HepG2 (cell line): ENCODE data around the gene AMOTL1. TPM values are rescaled to one million over a fixed set of nuclear protein-coding genes. Genes with fewer than 3 reads are reported as not detected.

Experiments
- ATAC-seq: fragments of 200-7000 bp; cut with Tn5 transposase; 3 replicates; pipeline ENCODE4 v1.9.1; 2020; ENCODE audit warnings: mild to moderate bottlenecking, moderate library complexity
- BruUV-seq: library from RNA; stranded (reverse); fragments of 400-500 nt; replicated peaks from 2 replicates; lab custom pipeline; 2021; lab: Mats Ljungman, UMichigan
- CTCF ChIA-PET: fragments of 300-600 bp; formaldehyde crosslinking; extraction: SDS; loops from one replicate; lab custom pipeline; 2021; ENCODE audit warnings: low total read pairs, inconsistent platforms, low intra/inter-chr PET ratio; lab: Yijun Ruan, JAX
- POLR2A ChIA-PET: fragments of 350-600 bp; sonication (Branson Sonifier 250); formaldehyde crosslinking; loops from one replicate; lab custom pipeline; 2020; ENCODE audit warnings: antibody characterized with exemption, inconsistent platforms; lab: Yijun Ruan, JAX
- DNase-seq: peaks from one replicate; pipeline ENCODE4 v3.0.0-alpha.2; 2015; ENCODE audit warnings: low spot score
- FAIRE-seq: peaks from 3 replicates; lab custom pipeline; 2011; peaks lifted over from hg19 to GRCh38; lab: Jason Lieb, UNC
- H2AFZ ChIP-seq: one replicate; pipeline ENCODE4 v1.6.1; 2011; ENCODE audit warnings: low read length, inconsistent platforms
- H3K27ac ChIP-seq: fragments of 300-600 bp; 3 replicates; pipeline ENCODE4 v1.8.0; 2011; ENCODE audit warnings: mixed run types, mild to moderate bottlenecking, mixed read lengths, low read length, inconsistent platforms; ENCODE audit not compliant: insufficient read depth; ENCODE audit errors: extremely low read length
- H3K27me3 ChIP-seq, 2 experiments: fragments of 200-600 bp in 1 of 2; 2 replicates in 1 of 2; 3 replicates in 1 of 2; pipeline versions ENCODE4 v1.6.0 to v1.8.0; 2011; ENCODE audit warnings: low read length in 2 of 2, mild to moderate bottlenecking in 2 of 2, moderate library complexity in 2 of 2, inconsistent platforms in 1 of 2; ENCODE audit not compliant: insufficient read depth in 2 of 2, control insufficient read depth in 1 of 2
- H3K36me3 ChIP-seq, 2 experiments: fragments of 200-600 bp in 1 of 2; replicated peaks in 1 of 2; 2 replicates in 1 of 2; 3 replicates in 1 of 2; pipeline versions ENCODE4 v1.5.1 to v1.8.0; 2011; ENCODE audit warnings: low read length in 2 of 2, inconsistent platforms in 1 of 2; ENCODE audit not compliant: insufficient read depth in 2 of 2, control insufficient read depth in 1 of 2
- H3K4me1 ChIP-seq: 2 replicates; pipeline ENCODE4 v1.5.1; 2012; ENCODE audit warnings: low read length, inconsistent platforms; ENCODE audit not compliant: insufficient read depth
- H3K4me2 ChIP-seq: 2 replicates; pipeline ENCODE4 v1.6.0; 2011; ENCODE audit warnings: low read depth, low read length, inconsistent platforms
- H3K4me3 ChIP-seq, 3 experiments: fragments of 200-600 bp in 1 of 3; sonication (generic), shearing (Covaris generic) in 1 of 3; replicated peaks in 1 of 3; 2 replicates each; pipeline ENCODE4 v1.5.1; 2011 to 2016; ENCODE audit warnings: low read length in 3 of 3, inconsistent platforms in 2 of 3, low read depth in 2 of 3, mild to moderate bottlenecking in 2 of 3, control low read depth in 1 of 3, mixed read lengths in 1 of 3; ENCODE audit not compliant: insufficient read depth in 1 of 3
- H3K79me2 ChIP-seq: one replicate; pipeline ENCODE4 v1.6.1; 2011; ENCODE audit warnings: low read length, inconsistent platforms; ENCODE audit not compliant: insufficient read depth
- H3K9ac ChIP-seq: 2 replicates; pipeline ENCODE4 v1.6.0; 2011; ENCODE audit warnings: mild to moderate bottlenecking, low read depth, low read length, inconsistent platforms; ENCODE audit not compliant: insufficient read depth
- H3K9me3 ChIP-seq: 2 replicates; pipeline ENCODE4 v1.5.1; 2012; ENCODE audit warnings: mild to moderate bottlenecking, low read length
- H4K20me1 ChIP-seq: 2 replicates; pipeline ENCODE4 v1.6.0; 2011; ENCODE audit warnings: inconsistent platforms, mild to moderate bottlenecking, low read length, moderate library complexity; ENCODE audit not compliant: insufficient read depth
- CAMTA2 ChIP-seq: sonication (generic); formaldehyde crosslinking; IDR thresholded peaks from 2 replicates; pipeline ENCODE4 v1.4.0; 2020; ENCODE audit warnings: mild to moderate bottlenecking, missing genetic modification reagents, borderline replicate concordance
- PAWR ChIP-seq: sonication (generic); formaldehyde crosslinking; IDR thresholded peaks from 2 replicates; pipeline ENCODE4 v1.4.0; 2020; ENCODE audit warnings: missing genetic modification reagents, mild to moderate bottlenecking, borderline replicate concordance
- RAD51 ChIP-seq: fragments of 450-650 bp; IDR thresholded peaks from 2 replicates; pipeline ENCODE4 v1.6.1; 2016; ENCODE audit warnings: borderline replicate concordance
- STAT5B ChIP-seq: sonication (generic); formaldehyde crosslinking; IDR thresholded peaks from 2 replicates; pipeline ENCODE4 v1.4.0; 2020; ENCODE audit warnings: missing genetic modification reagents
- ZKSCAN5 ChIP-seq: sonication (generic); formaldehyde crosslinking; IDR thresholded peaks from 2 replicates; pipeline ENCODE4 v1.5.1; 2020; ENCODE audit warnings: mild to moderate bottlenecking, missing genetic modification reagents
- ZNF557 ChIP-seq: sonication (generic); formaldehyde crosslinking; IDR thresholded peaks from 2 replicates; pipeline ENCODE4 v1.4.0; 2020; ENCODE audit warnings: missing genetic modification reagents
- ZNF614 ChIP-seq: IDR thresholded peaks from 2 replicates; pipeline ENCODE4 v1.6.1; 2018; ENCODE audit warnings: missing biosample characterization, missing genetic modification reagents, inconsistent platforms, borderline replicate concordance
- ZNF790 ChIP-seq: sonication (generic); formaldehyde crosslinking; IDR thresholded peaks from 2 replicates; pipeline ENCODE4 v1.8.0; 2022; ENCODE audit warnings: missing genetic modification reagents, mild to moderate bottlenecking, borderline replicate concordance
- ZNF83 ChIP-seq: sonication (generic); formaldehyde crosslinking; IDR thresholded peaks from 2 replicates; pipeline ENCODE4 v1.4.0; 2020; ENCODE audit warnings: missing genetic modification reagents, mild to moderate bottlenecking, borderline replicate concordance
- WGBS: methylation state at CpG from one replicate; pipeline ENCODE4 v1.1.6; 2017; ENCODE audit warnings: low lambda C conversion rate; 5-methylcytosine and 5-hydroxymethylcytosine counted together
- in situ Hi-C: cut with HindIII; loops from 2 replicates; pipeline ENCODE4 v1.10.0; 2017; ENCODE audit warnings: low pct_unique_long_range_greater_than_20kb; ENCODE audit not compliant: extremely low pct_ligation_motif_present
- intact Hi-C: fragments of 100-400 bp; cut with micrococcal nuclease; formaldehyde crosslinking; loops from one replicate; pipeline ENCODE4 v1.10.0; 2022; ENCODE audit not compliant: unreplicated experiment
- polyA plus RNA-seq, 8 experiments: library from polyadenylated mRNA; depleted of rRNA in 3 of 8; stranded (reverse) in 7 of 8; unstranded in 1 of 8; fragments of >200 nt; fragmentation: Illumina TruSeq in 4 of 8; extraction: Trizol in 4 of 8; gene quantifications; 2 replicates each; pipeline versions ENCODE4 v1.2.1 to v1.2.3, GENCODE V29; 2011 to 2016; ENCODE audit warnings: low read depth in 4 of 8, missing spikeins in 1 of 8, mixed read lengths in 1 of 8; ENCODE audit not compliant: insufficient read depth in 1 of 8
- total RNA-seq, 5 experiments: library from RNA; depleted of rRNA; stranded (reverse); fragments of >200 nt; fragmentation: Illumina TruSeq; extraction: Trizol; gene quantifications; 2 replicates each; pipeline ENCODE4 v1.2.3, GENCODE V29; 2016; ENCODE audit warnings: low read depth in 1 of 5
- TF ChIP-seq, protein P1 (sequence below): sonication (generic); formaldehyde crosslinking; IDR thresholded peaks from 2 replicates; pipeline ENCODE4 v1.5.0; 2020; ENCODE audit warnings: missing genetic modification reagents
- TF ChIP-seq, protein P2 (sequence below): IDR thresholded peaks from 2 replicates; pipeline ENCODE4 v1.6.1; 2016
- TF ChIP-seq, protein P3 (sequence below), 2 experiments: sonication (generic) in 1 of 2; formaldehyde crosslinking in 1 of 2; IDR thresholded peaks; 2 replicates each; pipeline versions ENCODE4 v1.5.1 to v1.6.1; 2011 to 2020; ENCODE audit warnings: borderline replicate concordance in 1 of 2, low read depth in 1 of 2, low read length in 1 of 2, mild to moderate bottlenecking in 1 of 2, missing genetic modification reagents in 1 of 2, moderate library complexity in 1 of 2
- TF ChIP-seq, protein P4 (sequence below): sonication (generic); formaldehyde crosslinking; conservative IDR thresholded peaks from 2 replicates; pipeline ENCODE4 v1.4.0; 2020; ENCODE audit warnings: missing genetic modification reagents

AMOTL1 gene
- total and polyA plus RNA-seq, 2 of the 13 experiments (the other 11 are each of a cell fraction or from before 2014, with no cell fraction given) = 0.01 to 0.20 TPM

DNA sequence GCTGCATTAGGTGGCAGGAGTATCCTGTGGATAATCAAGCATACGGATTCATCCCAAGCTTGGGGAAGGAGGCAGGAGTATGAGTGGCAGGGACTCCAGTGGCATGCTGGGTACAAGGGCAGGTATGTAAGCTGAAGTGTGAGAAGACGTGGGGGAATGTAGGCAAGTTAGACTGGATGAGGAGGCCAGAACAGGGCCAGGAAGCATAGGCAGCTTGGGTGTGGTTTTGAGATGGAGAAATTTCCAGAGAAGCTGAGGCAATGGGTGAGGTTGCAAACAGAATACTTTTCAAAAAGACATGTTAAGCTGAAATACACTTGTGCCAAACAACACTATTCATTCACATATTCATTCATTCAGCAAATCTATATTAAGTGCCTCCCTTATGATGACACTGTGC lies 43.1 kb upstream of the AMOTL1 start (continued):
- TF ChIP-seq, protein P1, sequence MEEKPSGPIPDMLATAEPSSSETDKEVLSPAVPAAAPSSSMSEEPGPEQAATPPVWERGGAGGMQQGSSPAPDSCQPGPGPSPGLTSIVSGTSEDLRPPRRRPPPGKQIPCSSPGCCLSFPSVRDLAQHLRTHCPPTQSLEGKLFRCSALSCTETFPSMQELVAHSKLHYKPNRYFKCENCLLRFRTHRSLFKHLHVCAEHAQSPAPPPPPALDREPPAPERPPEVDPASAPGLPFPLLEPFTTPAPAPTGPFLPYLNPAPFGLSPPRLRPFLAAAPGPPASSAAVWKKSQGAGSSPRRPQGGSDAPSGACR = no peak

DNA sequence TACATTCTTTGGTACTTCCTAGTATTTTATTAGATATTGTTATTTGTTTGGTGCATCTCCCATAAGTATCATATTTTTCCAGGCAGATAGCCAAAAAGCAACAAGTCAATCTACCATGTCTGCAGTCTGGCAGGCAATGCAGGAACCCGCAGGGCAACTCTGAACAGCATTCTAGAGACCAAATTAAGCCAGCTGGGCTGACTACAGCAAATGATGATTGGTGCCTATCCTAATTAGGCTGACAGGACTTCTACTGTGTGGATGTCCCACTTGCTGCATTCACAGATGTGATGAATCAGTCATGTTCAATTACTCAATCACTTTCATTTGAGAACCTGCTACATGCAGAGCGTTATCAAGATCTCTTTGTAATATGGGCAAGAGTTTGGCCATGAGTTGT lies 40.3 kb upstream of the AMOTL1 start:
- H4K20me1 ChIP-seq = no peaks in the 10 kb centered on the region
- in situ Hi-C loops (no loop called here), intact Hi-C loops (no loop called here)
- POLR2A ChIA-PET = no interaction called here
- no peak overlapping the region for H3K9ac ChIP-seq
- no peaks in the 10 kb centered on the region for H3K36me3 ChIP-seq
- BruUV-seq = no TSS peak
- H3K9me3 ChIP-seq = no peaks in the 10 kb centered on the region
- CTCF ChIA-PET = no interaction called here
- 0% methylated on average over 2 of the region's 2 CpGs for WGBS
- H3K4me2 ChIP-seq = no peak overlapping the region
- no peaks in the 10 kb centered on the region for H3K27me3 ChIP-seq
- TF ChIP-seq STAT5B = no peak
- TF ChIP-seq PAWR (CRISPR knock-in tag) = no peak
- TF ChIP-seq ZNF83 (CRISPR knock-in tag) = no peak
- no peak for TF ChIP-seq ZKSCAN5 (CRISPR knock-in tag)
- TF ChIP-seq RAD51 = no peak
- no peak for TF ChIP-seq ZNF614 (CRISPR knock-in tag)
- no peak for TF ChIP-seq ZNF790 (CRISPR knock-in tag)
- TF ChIP-seq ZNF557 (CRISPR knock-in tag) = no peak
- no peak for TF ChIP-seq CAMTA2
- TF ChIP-seq, protein P2, sequence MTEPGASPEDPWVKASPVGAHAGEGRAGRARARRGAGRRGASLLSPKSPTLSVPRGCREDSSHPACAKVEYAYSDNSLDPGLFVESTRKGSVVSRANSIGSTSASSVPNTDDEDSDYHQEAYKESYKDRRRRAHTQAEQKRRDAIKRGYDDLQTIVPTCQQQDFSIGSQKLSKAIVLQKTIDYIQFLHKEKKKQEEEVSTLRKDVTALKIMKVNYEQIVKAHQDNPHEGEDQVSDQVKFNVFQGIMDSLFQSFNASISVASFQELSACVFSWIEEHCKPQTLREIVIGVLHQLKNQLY (CRISPR knock-in tag) = no peak
- TF ChIP-seq, protein P3, sequence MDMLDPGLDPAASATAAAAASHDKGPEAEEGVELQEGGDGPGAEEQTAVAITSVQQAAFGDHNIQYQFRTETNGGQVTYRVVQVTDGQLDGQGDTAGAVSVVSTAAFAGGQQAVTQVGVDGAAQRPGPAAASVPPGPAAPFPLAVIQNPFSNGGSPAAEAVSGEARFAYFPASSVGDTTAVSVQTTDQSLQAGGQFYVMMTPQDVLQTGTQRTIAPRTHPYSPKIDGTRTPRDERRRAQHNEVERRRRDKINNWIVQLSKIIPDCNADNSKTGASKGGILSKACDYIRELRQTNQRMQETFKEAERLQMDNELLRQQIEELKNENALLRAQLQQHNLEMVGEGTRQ (IDR thresholded peaks at IDR 0.05; ENCODE audit: low read depth, low read length) = no peak
- TF ChIP-seq, protein P3 (CRISPR knock-in tag; IDR thresholded peaks at IDR 0.05; ENCODE audit: borderline replicate concordance) = no peak
- TF ChIP-seq, protein P4, sequence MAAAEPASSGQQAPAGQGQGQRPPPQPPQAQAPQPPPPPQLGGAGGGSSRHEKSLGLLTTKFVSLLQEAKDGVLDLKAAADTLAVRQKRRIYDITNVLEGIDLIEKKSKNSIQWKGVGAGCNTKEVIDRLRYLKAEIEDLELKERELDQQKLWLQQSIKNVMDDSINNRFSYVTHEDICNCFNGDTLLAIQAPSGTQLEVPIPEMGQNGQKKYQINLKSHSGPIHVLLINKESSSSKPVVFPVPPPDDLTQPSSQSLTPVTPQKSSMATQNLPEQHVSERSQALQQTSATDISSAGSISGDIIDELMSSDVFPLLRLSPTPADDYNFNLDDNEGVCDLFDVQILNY (CRISPR knock-in tag) = no peak
- DNase-seq = no peak
- H2AFZ ChIP-seq = no peak overlapping the region
- no peak for ATAC-seq
- no peaks in the 10 kb centered on the region for H3K79me2 ChIP-seq
- H3K4me3 ChIP-seq = no peak overlapping the region
- FAIRE-seq = no peak
- peaks cover 8% of the 10 kb centered on the region; the same call in 1 of the 2 replicates for H3K4me1 ChIP-seq
- H3K27ac ChIP-seq = no peak overlapping the region
